GM21786 (cell line): ENCODE measurements around the gene PADI1.

Experiments used
- ATAC-seq: cut with Tn5 transposase; IDR thresholded peaks from one replicate; pipeline ENCODE4 v1.9.1; 2021; ENCODE audit not compliant: unreplicated experiment

PADI1 gene

GRCh38 chr1:17295292-17295691, 90.4 kb downstream of the PADI1 start:
- no peak for ATAC-seq
